Stimulated activated CD4-positive, alpha-beta T cell treated with anti-CD3 and anti-CD28 coated beads, Interleukin-12 subunit alpha, Interleukin-12 subunit beta, amount 100 ng/mL, for 4 hours (primary cell): ENCODE measurements around the gene PCDH12.
A peak's percentile ranks its signal among the peaks of the same experiment; 100 is the strongest.

ENCODE experiments used
- DNase-seq: peaks from one replicate; pipeline ENCODE4 v3.0.0-alpha.2; 2020

PCDH12 gene

GRCh38 chr5:141966275-141966962 lies 8.4 kb upstream of the PCDH12 start:
- DNase-seq: no peak

DNA sequence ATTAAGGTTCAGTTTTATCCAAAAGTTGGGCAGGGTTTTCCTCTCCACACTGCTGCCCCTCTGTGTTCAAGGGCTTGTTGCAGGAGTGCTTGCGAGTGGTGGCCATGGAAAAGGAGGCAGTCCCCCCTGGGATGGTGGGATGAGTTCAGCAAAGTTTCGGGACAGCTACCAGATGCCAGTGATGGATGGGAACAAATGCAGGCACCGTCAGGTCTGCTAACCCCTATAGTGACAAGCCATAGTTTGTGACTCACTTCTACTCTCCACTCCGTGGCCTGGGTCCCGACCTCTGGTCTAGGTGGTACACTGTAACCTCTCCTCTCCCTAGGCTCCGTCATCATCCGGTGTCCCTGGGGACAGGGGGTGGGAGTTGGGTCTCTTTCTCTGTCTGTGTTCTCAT lies 7.1 kb upstream of the PCDH12 start:
- no peak for DNase-seq

DNA sequence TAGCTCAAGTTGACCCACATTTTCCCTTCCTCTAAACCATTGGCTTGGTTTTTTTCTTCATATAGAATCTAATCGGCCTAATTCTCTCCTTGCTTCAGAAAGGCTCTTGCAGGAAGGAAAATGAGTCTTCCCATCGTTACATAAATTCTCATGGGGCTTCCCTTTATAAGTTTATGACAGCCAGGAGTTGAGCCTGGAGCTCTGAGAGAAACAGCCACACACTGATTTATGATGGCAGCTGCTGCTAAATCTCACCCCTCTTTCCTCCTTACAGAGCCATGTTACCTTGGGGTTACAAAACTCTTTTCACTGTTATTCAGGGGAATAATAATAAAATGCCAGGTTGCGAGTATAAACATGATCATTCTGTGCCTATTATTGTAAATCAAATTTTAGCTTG lies 5.7 kb upstream of the PCDH12 start:
- no peak for DNase-seq

DNA sequence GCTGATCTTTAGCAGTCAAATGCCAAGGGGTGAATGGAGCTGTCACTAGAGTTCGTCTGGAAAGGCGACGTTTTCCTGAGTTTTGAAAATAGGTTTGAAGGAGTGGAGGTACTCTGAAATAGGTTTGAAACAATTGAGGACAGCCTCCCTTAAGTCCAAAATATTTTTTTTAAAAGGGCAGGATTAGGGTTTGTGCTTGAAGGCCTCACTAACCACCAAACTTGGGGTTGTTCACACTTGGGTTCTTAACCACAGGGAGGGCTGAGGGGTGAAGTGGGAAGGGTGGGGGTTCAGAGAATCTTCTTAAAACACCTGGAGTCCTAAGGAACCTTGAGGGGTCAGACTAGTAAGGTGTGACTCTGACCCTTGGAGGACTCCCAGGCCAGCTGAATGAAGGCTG lies 3.5 kb upstream of the PCDH12 start:
- DNase-seq: no peak

- DNase-seq: peak; percentile 85
These were observed 2.7 kb upstream of the PCDH12 start for GRCh38 chr5:141960449-141961323.

- no peak for DNase-seq
These were observed 2.0 kb upstream of the PCDH12 start for GRCh38 chr5:141960018-141960417.

DNA sequence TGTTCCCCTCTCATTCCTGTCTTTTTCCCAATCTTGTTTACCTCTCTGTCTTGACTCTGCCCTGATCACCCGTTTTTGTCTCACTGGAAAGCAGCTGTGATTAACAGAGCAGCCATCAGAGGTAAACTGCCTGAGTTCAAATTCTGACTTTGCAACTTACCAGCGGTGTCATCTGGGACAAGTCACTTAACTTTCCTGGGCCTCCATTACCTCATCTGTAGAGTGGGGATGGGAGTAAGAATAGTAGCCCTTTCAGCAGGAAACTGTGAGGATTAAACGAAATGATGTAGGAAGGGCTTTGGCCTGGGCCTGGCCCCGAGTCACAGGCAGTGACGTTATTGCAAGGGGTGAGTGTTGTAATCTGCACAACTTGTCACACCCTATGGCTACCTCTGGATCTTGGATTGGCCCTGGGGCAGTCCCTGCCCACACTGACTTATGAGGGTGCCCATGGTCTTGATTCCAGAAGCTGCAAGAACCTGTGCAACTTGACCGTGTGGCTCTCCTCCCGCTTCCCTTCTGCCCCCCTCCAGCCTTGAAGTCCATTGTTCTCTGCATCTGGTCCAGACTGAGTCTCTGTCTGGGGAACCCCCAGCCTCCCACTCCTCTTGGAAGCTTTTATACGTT lies 657 bp upstream of the PCDH12 start:
- DNase-seq: no peak

GRCh38 chr5:141957367-141957996 lies 520 bp downstream of the PCDH12 start:
- DNase-seq: no peak

- DNase-seq: no peak
These were observed 3.8 kb downstream of the PCDH12 start for GRCh38 chr5:141954194-141954593.

- DNase-seq: no peak
These were observed 6.0 kb downstream of the PCDH12 start for GRCh38 chr5:141952020-141952419.

GRCh38 chr5:141951332-141951781 lies 6.6 kb downstream of the PCDH12 start:
- no peak for DNase-seq

GRCh38 chr5:141950207-141951005 lies 7.6 kb downstream of the PCDH12 start:
- DNase-seq: no peak

- DNase-seq: no peak
These were observed 8.5 kb downstream of the PCDH12 start for GRCh38 chr5:141949511-141949910.

DNA sequence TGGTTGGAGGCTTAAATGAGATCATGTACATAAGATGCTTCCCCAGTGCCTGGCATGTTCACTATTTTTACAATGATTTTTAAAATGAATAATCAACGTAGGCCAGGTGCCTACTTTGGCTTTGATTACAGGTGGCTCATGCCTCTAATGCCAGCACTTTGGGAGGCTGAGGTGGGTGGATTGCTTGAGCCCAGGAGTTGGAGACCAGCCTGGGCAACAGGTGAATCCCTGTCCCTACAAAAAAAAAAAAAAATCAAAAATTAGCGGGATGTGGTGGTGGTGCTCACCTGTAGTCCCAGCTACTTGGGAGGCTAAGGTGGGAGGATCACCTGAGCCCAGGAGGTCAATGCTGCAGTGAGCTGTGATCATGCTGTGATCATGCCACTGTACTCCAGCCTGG lies 9.2 kb downstream of the PCDH12 start:
- DNase-seq: no peak

- no peak for DNase-seq
These were observed 10.7 kb downstream of the PCDH12 start for GRCh38 chr5:141947316-141947715.

DNA sequence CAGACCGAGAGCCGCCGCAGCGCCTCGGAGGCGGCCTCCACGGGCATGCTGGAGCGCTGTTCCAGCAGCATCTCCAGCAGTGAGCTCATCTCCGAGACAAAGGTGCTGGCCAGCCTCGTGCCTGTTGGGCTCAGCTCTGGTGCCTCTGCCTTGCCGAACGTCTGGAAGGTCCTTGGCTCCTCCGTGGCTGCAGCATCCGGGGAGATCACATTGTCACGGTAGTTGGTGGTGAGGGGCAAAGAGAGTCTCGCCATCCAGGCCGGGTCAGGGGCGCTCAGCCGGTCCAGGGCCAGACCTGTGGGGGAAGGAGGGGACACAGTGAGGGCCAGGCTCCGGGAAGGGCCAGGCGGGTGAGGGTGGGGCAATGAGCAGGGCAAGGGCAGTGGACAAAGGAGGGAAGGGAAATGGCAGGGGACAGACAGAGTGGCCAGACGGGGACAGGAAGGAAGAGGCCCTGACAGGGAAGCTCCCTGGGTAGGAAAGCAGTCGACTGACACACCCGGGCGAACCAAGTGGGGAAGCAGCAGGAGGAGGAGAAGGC lies 12.4 kb downstream of the PCDH12 start:
- no peak for DNase-seq

GRCh38 chr5:141944076-141944475 lies 13.9 kb downstream of the PCDH12 start:
- no peak for DNase-seq

GRCh38 chr5:141942185-141942857 lies 15.7 kb downstream of the PCDH12 start:
- no peak for DNase-seq

DNA sequence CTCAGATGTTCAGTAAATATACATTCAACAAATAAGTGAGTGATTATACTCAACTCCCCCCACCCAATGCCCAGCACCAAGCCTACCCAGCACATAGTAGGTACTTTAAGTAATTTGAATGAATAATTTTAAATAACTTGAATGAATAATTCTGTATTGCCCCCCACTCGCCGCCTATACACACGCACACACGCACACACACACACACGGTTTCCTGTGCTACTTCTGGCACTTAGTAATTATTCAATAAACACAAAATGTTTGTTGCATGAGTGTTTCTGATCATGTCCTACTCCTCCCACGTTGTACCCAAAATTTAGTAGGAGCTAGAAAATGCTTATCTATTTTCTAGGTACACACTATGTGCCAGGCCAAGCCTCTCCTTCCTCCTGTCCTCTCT lies 16.2 kb downstream of the PCDH12 start:
- DNase-seq: no peak

DNA sequence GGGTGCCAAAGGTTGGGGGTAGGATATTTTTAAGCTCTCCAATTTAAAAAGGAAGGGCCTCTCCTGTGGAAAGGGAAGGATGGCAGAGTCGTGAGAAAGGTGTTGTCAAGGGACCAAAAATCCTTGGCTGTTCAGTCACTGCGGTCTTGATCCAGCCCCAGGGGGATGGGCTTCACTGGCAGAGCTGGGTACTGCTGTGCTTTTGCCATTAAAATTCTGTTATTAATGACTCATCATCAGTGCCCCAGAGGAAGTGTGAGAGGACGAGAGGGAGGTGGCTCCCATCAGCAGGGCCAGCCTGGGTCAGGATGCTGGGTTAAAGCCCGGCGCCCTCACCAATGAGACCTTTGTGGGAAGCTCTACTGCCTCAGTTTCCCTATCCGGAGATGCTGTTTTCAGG lies 16.7 kb downstream of the PCDH12 start:
- DNase-seq: no peak

- no peak for DNase-seq
These were observed 17.2 kb downstream of the PCDH12 start for GRCh38 chr5:141940695-141941271.
